ENCODE results near the gene PLXNB3. TPM values are rescaled to one million over a fixed set of nuclear protein-coding genes. Genes with fewer than 3 reads are reported as not detected.
A peak's percentile ranks its signal among the peaks of the same experiment; 100 is the strongest.

Gene PLXNB3
- polyA plus RNA-seq, 1 donor from 2014 or later: 0.48 TPM

DNA sequence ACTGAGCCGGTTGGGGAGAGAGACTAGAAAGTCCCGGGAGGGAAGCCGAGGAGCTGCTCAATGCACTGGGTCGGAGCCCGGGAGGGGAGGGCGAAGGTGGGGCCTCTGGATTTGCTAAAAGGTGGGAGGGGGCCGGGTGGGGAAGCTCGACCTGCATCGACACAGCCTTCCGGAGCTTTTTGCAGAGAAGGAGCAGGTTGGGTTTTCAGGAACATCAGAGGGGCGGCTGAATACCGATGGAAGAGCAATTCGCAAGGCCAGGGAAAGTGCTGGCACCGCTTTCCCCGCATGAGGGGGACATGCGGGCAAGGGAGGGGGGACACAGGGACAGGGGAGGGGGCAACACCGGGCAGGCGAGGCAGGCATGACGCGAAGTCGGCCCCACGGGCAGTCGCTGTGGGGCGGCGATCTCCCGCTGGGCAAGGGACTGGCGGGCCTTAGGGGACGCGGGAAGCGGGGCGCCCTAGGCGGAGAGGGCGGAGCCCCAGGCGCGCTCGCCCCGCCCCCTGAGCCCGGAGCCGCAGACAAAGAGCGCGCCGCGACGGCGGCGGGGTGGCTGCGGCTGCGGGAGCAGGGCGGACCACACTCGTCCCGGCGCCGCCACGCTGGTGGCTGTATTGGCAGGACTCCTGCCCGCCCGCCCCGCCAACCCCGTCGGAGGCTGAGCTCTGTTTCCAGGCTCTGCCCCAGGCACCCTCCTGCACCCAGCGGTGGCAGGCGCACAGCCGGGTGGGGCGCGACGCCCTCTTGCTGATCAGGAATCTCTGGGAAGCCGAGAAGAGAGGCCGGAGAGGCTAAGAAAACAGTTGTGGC is 54.7 kb downstream of the PLXNB3 start:
- Histone ChIP-seq H3F3A (ENCODE audit: insufficient read depth, low read length, poor library complexity, severe bottlenecking) (no peaks in the 10 kb centered on the region), H3K79me2 (replicated peaks; ENCODE audit: insufficient read depth, low read length) (peaks cover 65% of the 10 kb centered on the region), H3K27ac (ENCODE audit: low read length) (peak overlapping the region; percentile 82), H3K27me3 (ENCODE audit: insufficient read depth, low read depth, low read length) (no peaks in the 10 kb centered on the region), H2AFZ (ENCODE audit: low read depth, low read length) (no peak overlapping the region), H3K4me3 (ENCODE audit: low read length) (peak overlapping the region; percentile 62), H3K9ac (ENCODE audit: low read length) (peak overlapping the region; percentile 79), H3K4me2 (ENCODE audit: low read length) (peak overlapping the region; percentile 6), H4K20me1 (ENCODE audit: insufficient read depth) (no peaks in the 10 kb centered on the region), H3K9me3 (ENCODE audit: low read length) (no peaks in the 10 kb centered on the region), H3K36me3 (ENCODE audit: insufficient read depth, low read length) (no peaks in the 10 kb centered on the region), H3K9me2 (ENCODE audit: insufficient read depth, low read length) (no peaks in the 10 kb centered on the region)
- TF ChIP-seq POLR2AphosphoS5 (IDR thresholded peaks at IDR 0.05): peak; percentile 69
- peak; percentile 21 for TF ChIP-seq MXI1 (conservative IDR thresholded peaks at IDR 0.05; ENCODE audit: poor library complexity, severe bottlenecking)
- TF ChIP-seq SMC3 (conservative IDR thresholded peaks at IDR 0.05; ENCODE audit: poor library complexity): peak; percentile 34
- TF ChIP-seq TAF1 (IDR thresholded peaks at IDR 0.05; ENCODE audit: low read depth): no peak
- TF ChIP-seq REST (IDR thresholded peaks at IDR 0.05; ENCODE audit: borderline replicate concordance): peak; percentile 14
- peak; percentile 22 for TF ChIP-seq EP300 (conservative IDR thresholded peaks at IDR 0.05; ENCODE audit: poor library complexity, severe bottlenecking)
- TF ChIP-seq, protein P1, sequence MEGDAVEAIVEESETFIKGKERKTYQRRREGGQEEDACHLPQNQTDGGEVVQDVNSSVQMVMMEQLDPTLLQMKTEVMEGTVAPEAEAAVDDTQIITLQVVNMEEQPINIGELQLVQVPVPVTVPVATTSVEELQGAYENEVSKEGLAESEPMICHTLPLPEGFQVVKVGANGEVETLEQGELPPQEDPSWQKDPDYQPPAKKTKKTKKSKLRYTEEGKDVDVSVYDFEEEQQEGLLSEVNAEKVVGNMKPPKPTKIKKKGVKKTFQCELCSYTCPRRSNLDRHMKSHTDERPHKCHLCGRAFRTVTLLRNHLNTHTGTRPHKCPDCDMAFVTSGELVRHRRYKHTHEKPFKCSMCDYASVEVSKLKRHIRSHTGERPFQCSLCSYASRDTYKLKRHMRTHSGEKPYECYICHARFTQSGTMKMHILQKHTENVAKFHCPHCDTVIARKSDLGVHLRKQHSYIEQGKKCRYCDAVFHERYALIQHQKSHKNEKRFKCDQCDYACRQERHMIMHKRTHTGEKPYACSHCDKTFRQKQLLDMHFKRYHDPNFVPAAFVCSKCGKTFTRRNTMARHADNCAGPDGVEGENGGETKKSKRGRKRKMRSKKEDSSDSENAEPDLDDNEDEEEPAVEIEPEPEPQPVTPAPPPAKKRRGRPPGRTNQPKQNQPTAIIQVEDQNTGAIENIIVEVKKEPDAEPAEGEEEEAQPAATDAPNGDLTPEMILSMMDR (IDR thresholded peaks at IDR 0.05; ENCODE audit: poor library complexity, severe bottlenecking): no peak
- no peak for TF ChIP-seq RAD21 (conservative IDR thresholded peaks at IDR 0.05)
- TF ChIP-seq EZH2 (IDR thresholded peaks at IDR 0.05; ENCODE audit: borderline replicate concordance, insufficient read depth, low read length, poor library complexity, severe bottlenecking): no peak

DNA sequence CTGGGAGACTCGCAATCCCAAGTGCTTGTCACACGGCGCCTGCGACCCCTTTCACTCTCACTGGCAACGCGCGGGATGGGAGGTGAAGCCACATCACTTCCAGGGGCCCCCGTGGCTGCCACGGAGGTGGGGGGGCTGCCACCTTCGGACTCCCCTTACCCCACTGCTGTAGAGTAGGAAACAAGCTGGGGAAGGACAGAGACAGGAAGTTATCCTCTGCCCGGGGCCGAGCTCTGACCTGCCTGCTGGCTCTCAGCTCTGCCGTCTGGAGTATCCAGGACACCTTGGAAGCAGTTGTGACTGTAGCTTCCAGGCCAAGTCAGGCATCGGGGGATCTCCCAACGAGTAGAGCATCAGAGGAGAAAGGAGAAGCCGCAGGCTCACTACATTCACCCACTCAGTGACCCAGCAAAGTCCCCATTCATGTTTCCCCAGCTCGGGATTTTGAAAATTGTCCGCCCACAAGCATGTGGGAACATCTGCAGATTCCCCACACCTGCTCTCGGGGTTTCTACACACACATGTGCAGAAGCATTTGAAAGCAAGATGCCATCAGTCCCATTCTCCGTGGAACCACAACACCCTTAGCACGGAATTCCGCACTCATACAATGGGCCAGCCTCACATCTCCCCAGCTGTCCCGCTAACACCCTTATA is 55.5 kb downstream of the PLXNB3 start:
- TF ChIP-seq RAD21 (conservative IDR thresholded peaks at IDR 0.05) (no peak), REST (IDR thresholded peaks at IDR 0.05; ENCODE audit: borderline replicate concordance) (peak; percentile 1)
- H3K27me3 ChIP-seq (ENCODE audit: insufficient read depth, low read depth, low read length): no peaks in the 10 kb centered on the region
- no peak overlapping the region for H2AFZ ChIP-seq (ENCODE audit: low read depth, low read length)
- no peaks in the 10 kb centered on the region for H3K9me2 ChIP-seq (ENCODE audit: insufficient read depth, low read length)
- no peaks in the 10 kb centered on the region for H3F3A ChIP-seq (ENCODE audit: insufficient read depth, low read length, poor library complexity, severe bottlenecking)
- H3K4me3 ChIP-seq (ENCODE audit: low read length): peak overlapping the region; percentile 62
- H3K4me2 ChIP-seq (ENCODE audit: low read length): peak overlapping the region; percentile 6
- H3K36me3 ChIP-seq (ENCODE audit: insufficient read depth, low read length): no peaks in the 10 kb centered on the region
- peak overlapping the region; percentile 82 for H3K27ac ChIP-seq (ENCODE audit: low read length)
- no peaks in the 10 kb centered on the region for H3K9me3 ChIP-seq (ENCODE audit: low read length)
- no peaks in the 10 kb centered on the region for H4K20me1 ChIP-seq (ENCODE audit: insufficient read depth)
- H3K9ac ChIP-seq (ENCODE audit: low read length): peak overlapping the region; percentile 79
- peaks cover 64% of the 10 kb centered on the region for H3K79me2 ChIP-seq (replicated peaks; ENCODE audit: insufficient read depth, low read length)

Measured in neural cell (in vitro differentiated cells).